GM12865 (cell line): ENCODE measurements around the gene FIZ1.

ENCODE experiments used
- DNase-seq: peaks from one replicate; pipeline ENCODE4 v3.0.0; 2010; ENCODE audit warnings: low read depth
- H3K4me3 ChIP-seq: 2 replicates; pipeline ENCODE4 v1.5.1; 2011; ENCODE audit warnings: mild to moderate bottlenecking, low read depth, low read length, control low read depth
- TF ChIP-seq, protein P1 (sequence below): IDR thresholded peaks from 2 replicates; pipeline ENCODE4 v1.5.1; 2011; ENCODE audit warnings: low read length, control low read depth, low read depth, inconsistent platforms; ENCODE audit not compliant: insufficient read depth; ENCODE audit errors: missing control alignments

FIZ1 gene

DNA sequence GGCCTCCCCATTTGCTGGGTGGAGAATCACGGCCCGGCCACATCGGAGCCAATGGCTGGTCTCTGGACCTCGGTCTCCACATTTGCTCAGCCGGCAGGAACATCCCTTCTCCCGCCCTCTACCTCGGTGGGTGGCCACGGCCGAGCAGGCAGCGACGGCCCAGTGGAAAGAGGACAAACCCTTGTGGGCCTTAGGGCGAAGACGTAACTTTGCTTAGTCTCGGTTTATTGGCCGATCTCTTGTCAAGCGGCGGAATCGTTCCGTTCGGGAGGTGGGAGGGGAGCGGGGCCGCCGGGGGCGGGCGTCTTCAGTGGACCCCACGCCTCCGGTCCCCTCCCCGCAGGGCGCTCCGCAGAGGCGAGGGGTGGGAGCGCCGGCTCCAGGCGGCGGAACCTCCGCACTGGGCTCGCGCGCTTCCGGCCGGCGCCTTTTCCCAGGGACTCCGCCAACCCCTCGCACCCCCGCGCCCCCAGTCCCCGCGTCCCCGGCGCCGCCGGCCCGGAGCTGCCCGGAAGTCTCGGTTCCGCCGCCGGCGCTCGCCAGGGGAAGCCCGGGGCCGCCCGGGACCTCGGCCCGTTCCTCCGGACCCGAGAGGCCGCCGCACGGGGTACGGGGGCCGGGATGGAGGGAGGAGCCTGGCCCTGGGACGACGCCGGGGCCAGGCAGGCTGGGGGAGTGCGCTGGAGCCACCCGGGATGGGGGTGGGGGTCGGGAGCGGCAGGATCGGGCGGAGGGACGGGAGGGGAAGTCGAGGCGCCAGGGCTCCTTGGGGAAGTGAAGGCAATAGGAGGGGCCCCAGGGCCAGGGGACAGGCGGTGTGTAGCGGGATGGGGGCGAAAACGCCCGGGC lies 41.5 kb upstream of the FIZ1 start, which contains the start of gene ZNF580:
Gene ZNF580 (plus strand): TSS at position 426 of the 849 bp plus-strand sequence. CDS start 1,507 bp downstream, outside the sequence.
- peak within 1 kb of the TSS; percentile 92 for H3K4me3 ChIP-seq
- TF ChIP-seq, protein P1, sequence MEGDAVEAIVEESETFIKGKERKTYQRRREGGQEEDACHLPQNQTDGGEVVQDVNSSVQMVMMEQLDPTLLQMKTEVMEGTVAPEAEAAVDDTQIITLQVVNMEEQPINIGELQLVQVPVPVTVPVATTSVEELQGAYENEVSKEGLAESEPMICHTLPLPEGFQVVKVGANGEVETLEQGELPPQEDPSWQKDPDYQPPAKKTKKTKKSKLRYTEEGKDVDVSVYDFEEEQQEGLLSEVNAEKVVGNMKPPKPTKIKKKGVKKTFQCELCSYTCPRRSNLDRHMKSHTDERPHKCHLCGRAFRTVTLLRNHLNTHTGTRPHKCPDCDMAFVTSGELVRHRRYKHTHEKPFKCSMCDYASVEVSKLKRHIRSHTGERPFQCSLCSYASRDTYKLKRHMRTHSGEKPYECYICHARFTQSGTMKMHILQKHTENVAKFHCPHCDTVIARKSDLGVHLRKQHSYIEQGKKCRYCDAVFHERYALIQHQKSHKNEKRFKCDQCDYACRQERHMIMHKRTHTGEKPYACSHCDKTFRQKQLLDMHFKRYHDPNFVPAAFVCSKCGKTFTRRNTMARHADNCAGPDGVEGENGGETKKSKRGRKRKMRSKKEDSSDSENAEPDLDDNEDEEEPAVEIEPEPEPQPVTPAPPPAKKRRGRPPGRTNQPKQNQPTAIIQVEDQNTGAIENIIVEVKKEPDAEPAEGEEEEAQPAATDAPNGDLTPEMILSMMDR = no peak
- DNase-seq = peak; percentile 88

DNA sequence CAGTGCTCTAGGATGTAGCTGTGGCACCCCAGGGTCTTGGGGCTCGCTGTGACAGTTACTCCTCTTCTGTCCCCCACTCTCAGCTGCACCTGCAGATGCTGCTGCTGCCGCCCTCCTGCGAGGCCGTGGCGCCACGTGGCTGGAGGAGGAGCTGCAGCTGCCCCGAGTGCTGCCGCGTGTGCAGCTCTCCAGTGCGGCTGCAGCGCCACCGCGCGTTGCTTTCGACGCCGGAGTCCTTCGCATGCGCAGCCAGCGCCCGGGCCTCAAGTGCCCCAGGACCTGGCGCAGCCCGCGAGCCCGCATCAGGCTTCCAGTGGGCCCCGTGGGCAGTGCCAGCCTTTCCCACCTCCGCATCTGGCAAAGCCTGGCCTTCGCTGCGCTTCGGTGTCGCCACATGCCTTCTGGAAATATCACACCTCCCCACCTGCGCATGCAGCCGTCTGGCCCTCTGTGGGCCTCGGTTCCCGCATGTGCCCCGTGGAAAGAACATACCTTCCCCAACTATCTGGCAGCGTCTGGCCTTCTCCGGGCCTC lies 40.8 kb upstream of the FIZ1 start:
- peak; percentile 95 for DNase-seq
- H3K4me3 ChIP-seq = peak overlapping the region; percentile 92
- TF ChIP-seq, protein P1 = peak; percentile 80

DNA sequence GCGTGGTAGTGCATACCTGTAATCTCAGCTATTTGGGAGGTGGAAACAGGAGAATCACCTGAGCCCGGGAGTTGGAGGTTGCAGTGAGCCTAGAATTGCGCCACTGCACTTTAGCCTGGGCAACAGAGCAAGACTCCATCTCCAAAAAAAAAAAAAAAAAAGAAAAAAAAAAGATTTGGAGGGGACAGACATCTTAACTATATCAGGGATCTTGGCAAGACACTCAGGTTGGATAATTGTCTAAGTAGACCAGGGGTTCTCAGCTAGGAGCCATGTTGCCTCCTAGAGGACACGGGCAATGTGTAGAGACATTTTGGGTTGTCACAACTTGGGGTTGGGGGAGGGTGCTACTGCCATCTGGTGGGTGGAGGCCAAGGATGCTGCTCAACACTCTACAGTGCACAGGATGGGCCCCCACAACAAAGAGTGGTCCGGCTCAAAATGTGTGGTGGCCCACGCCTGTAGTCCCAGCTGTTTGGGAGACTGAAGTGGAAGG lies 39.6 kb upstream of the FIZ1 start:
- no peak overlapping the region for H3K4me3 ChIP-seq
- TF ChIP-seq, protein P1 = peak; percentile 60
- peak; percentile 78 for DNase-seq

DNA sequence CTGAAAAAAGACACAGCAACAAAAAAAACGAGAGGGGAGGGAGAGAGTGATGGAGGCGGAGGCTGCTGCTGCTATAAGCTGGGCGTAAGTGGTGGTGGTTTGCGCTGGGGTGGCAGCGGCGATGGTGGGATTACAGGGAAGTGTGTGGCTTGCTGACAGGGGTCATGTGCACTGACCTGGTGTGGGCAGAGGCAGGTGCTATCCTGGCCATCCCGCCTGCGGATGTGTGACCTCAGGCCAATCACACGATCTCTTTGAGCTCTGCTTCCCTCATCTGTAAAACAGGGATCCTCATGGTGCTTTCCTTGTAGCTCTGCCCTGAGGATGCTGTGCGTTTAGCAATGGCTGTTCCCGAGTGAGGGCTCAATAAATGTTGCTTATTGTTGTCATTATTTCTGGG lies 38.2 kb upstream of the FIZ1 start:
- TF ChIP-seq, protein P1 = no peak
- no peak for DNase-seq
- no peak overlapping the region for H3K4me3 ChIP-seq

DNA sequence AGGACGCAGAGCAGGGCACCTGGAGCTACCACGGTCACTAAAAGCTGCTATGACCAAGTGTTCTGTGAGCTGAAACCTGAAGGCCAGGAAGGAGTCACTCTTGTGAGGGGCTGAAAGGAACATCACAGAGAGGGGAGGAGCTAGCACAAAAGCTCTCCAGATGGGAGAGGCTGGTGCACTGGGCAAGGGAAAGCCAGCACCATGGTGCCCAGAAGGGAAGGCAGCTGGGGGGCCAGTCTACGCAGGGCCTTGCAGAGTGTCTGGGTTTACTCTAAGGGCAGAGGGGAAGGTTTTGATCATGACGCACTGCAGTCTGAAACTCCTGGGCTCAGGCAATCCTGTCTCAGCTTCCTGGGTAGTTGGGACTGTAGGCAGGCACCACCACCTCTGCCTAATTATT lies 37.4 kb upstream of the FIZ1 start:
- DNase-seq = no peak
- H3K4me3 ChIP-seq = no peak overlapping the region
- TF ChIP-seq, protein P1 = no peak

DNA sequence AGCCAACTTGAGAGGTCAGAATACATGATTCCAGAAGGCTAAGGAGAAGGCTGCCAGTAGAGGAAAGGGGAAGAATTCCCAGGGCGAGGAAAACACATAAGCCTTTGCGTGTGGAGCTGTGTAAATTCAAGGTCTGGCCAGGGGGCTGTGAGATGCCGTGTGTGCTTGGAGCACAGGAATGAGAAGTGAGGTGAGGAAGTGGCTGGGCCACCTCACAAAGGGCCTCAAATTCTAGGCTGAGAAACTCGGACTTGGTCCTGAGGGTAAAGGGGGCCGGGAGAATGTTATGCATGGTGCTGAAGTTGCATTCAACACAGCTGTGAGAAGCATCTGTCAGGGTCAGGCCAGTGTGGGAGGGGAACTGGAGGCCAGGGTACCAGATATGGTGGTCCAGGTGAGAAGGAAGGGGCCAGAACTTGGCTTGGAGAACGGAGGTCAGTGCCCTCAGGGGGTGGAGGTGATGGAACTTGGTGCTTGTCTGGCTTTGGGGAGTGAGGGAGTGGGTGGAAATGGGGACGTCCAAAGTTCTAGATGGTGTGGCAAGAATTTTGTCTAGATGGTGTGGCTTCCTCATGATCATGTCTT lies 36.6 kb upstream of the FIZ1 start:
- TF ChIP-seq, protein P1 = no peak
- DNase-seq = no peak
- H3K4me3 ChIP-seq = peak overlapping the region; percentile 67
